Measurements from ENCODE around the gene CNDP2. TPM values are rescaled to one million over a fixed set of nuclear protein-coding genes. Genes with fewer than 3 reads are reported as not detected.

Gene CNDP2
- total RNA-seq, 1 donor from 2014 or later = 75.2 TPM

GRCh38 chr18:74513149-74513882, 17.2 kb downstream of the CNDP2 start:
- H3K27me3 Mint-ChIP-seq (ENCODE audit: unreplicated experiment) = no peaks in the 10 kb centered on the region
- H3K4me1 Mint-ChIP-seq (ENCODE audit: unreplicated experiment) = no peaks in the 10 kb centered on the region
- no peak overlapping the region for H3K4me3 Mint-ChIP-seq (ENCODE audit: unreplicated experiment)
- peaks cover 36% of the 10 kb centered on the region for H3K36me3 Mint-ChIP-seq (ENCODE audit: unreplicated experiment)
- TF ChIP-seq CTCF (IDR thresholded peaks at IDR 0.05) = no peak
- DNase-seq (ENCODE audit: extremely low spot score, unreplicated experiment) = peak; percentile 79
- H3K27ac Mint-ChIP-seq (ENCODE audit: unreplicated experiment) = no peak overlapping the region
- H3K9me3 Mint-ChIP-seq (ENCODE audit: unreplicated experiment) = no peaks in the 10 kb centered on the region

GRCh38 chr18:74513883-74514205, 17.7 kb downstream of the CNDP2 start:
- Mint-ChIP-seq H3K4me1 (ENCODE audit: unreplicated experiment) (no peaks in the 10 kb centered on the region), H3K9me3 (ENCODE audit: unreplicated experiment) (no peaks in the 10 kb centered on the region), H3K4me3 (ENCODE audit: unreplicated experiment) (no peak overlapping the region), H3K27me3 (ENCODE audit: unreplicated experiment) (no peaks in the 10 kb centered on the region), H3K36me3 (ENCODE audit: unreplicated experiment) (peaks cover 32% of the 10 kb centered on the region), H3K27ac (ENCODE audit: unreplicated experiment) (no peak overlapping the region)
- peak; percentile 71 for DNase-seq (ENCODE audit: extremely low spot score, unreplicated experiment)
- no peak for TF ChIP-seq CTCF (IDR thresholded peaks at IDR 0.05)

GRCh38 chr18:74514860-74515495, 18.8 kb downstream of the CNDP2 start:
- no peak overlapping the region for H3K27ac Mint-ChIP-seq (ENCODE audit: unreplicated experiment)
- peak; percentile 77 for DNase-seq (ENCODE audit: extremely low spot score, unreplicated experiment)
- H3K4me3 Mint-ChIP-seq (ENCODE audit: unreplicated experiment) = no peak overlapping the region
- H3K36me3 Mint-ChIP-seq (ENCODE audit: unreplicated experiment) = peaks cover 36% of the 10 kb centered on the region
- no peak for TF ChIP-seq CTCF (IDR thresholded peaks at IDR 0.05)
- no peaks in the 10 kb centered on the region for H3K4me1 Mint-ChIP-seq (ENCODE audit: unreplicated experiment)
- no peaks in the 10 kb centered on the region for H3K9me3 Mint-ChIP-seq (ENCODE audit: unreplicated experiment)
- H3K27me3 Mint-ChIP-seq (ENCODE audit: unreplicated experiment) = no peaks in the 10 kb centered on the region

GRCh38 chr18:74515620-74516231, 19.6 kb downstream of the CNDP2 start:
- Mint-ChIP-seq H3K27me3 (ENCODE audit: unreplicated experiment) (no peaks in the 10 kb centered on the region), H3K9me3 (ENCODE audit: unreplicated experiment) (no peaks in the 10 kb centered on the region), H3K36me3 (ENCODE audit: unreplicated experiment) (peaks cover 37% of the 10 kb centered on the region), H3K4me3 (ENCODE audit: unreplicated experiment) (no peak overlapping the region), H3K4me1 (ENCODE audit: unreplicated experiment) (no peaks in the 10 kb centered on the region), H3K27ac (ENCODE audit: unreplicated experiment) (no peak overlapping the region)
- DNase-seq (ENCODE audit: extremely low spot score, unreplicated experiment) = peak; percentile 79
- TF ChIP-seq CTCF (IDR thresholded peaks at IDR 0.05) = no peak
